Nephron (organoid): Measurements from ENCODE around the gene PPP2R2C.

Experiments
- H3K27ac Mint-ChIP-seq, 3 experiments: 2 replicates each; pipeline ENCODE4 v1.8.0; 2020; ENCODE audit warnings: mixed read lengths in 3 of 3, mild to moderate bottlenecking in 2 of 3, moderate library complexity in 1 of 3
- H3K27me3 Mint-ChIP-seq: 2 replicates; pipeline ENCODE4 v1.8.0; 2021; ENCODE audit warnings: low read depth, mild to moderate bottlenecking, moderate library complexity, mixed read lengths
- H3K36me3 Mint-ChIP-seq: 2 replicates; pipeline ENCODE4 v1.8.0; 2020; ENCODE audit warnings: low read depth, mixed read lengths
- H3K4me1 Mint-ChIP-seq: 2 replicates; pipeline ENCODE4 v1.8.0; 2020; ENCODE audit warnings: mixed read lengths
- H3K4me3 Mint-ChIP-seq, 3 experiments: 2 replicates each; pipeline ENCODE4 v1.8.0; 2020; ENCODE audit warnings: mild to moderate bottlenecking in 3 of 3, mixed read lengths in 3 of 3, moderate library complexity in 2 of 3
- H3K9me3 Mint-ChIP-seq: 2 replicates; pipeline ENCODE4 v1.8.0; 2020; ENCODE audit warnings: mixed read lengths
- TF ChIP-seq, protein P1 (sequence below), 3 experiments: fragments of 200-600 bp; sonication (generic); IDR thresholded peaks; one replicate each; pipeline ENCODE4 v1.5.0; 2021; ENCODE audit warnings: antibody characterized with exemption in 3 of 3; ENCODE audit not compliant: unreplicated experiment in 3 of 3

PPP2R2C gene

DNA sequence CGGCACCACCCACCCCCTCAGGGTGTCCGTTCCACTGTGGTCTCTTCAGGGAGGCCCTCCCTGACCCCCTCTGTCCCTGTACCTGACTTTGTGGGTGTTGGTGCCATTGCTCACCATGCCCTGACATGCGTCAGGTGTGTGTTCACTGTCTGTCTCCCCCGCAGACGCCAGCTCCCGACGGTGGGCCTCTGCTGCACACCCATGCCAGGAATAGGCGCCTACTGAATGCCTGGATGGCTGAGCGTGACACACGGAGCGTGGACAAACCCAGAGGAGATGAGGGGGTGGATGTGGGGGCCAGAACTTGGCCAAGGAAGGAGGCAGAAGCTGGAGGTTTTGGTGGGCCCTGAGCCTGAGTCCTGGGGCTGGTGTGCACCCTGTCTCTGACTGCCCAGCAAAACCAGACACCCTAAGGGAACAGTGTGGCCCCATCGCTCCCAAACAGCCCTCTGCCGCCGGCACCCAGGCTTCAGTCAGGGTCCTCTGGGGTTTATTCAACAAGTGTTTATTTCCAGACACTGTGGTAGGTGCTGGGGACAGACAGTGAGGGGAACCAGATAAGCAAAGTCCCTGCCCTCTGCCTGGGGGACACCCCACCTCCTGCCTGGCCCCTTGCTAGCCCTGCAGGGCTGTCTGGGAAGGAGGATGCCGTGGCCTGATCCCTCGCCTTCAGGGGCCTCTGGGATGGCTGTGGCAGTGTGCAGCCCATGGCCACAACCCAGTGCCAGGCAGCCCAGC is 125.9 kb downstream of the PPP2R2C start:
- H3K4me3 Mint-ChIP-seq: no peak overlapping the region
- H3K27me3 Mint-ChIP-seq: peaks cover 31% of the 10 kb centered on the region
- H3K4me1 Mint-ChIP-seq: peaks cover 14% of the 10 kb centered on the region
- H3K36me3 Mint-ChIP-seq: no peaks in the 10 kb centered on the region
- no peak overlapping the region for H3K27ac Mint-ChIP-seq
- TF ChIP-seq, protein P1, sequence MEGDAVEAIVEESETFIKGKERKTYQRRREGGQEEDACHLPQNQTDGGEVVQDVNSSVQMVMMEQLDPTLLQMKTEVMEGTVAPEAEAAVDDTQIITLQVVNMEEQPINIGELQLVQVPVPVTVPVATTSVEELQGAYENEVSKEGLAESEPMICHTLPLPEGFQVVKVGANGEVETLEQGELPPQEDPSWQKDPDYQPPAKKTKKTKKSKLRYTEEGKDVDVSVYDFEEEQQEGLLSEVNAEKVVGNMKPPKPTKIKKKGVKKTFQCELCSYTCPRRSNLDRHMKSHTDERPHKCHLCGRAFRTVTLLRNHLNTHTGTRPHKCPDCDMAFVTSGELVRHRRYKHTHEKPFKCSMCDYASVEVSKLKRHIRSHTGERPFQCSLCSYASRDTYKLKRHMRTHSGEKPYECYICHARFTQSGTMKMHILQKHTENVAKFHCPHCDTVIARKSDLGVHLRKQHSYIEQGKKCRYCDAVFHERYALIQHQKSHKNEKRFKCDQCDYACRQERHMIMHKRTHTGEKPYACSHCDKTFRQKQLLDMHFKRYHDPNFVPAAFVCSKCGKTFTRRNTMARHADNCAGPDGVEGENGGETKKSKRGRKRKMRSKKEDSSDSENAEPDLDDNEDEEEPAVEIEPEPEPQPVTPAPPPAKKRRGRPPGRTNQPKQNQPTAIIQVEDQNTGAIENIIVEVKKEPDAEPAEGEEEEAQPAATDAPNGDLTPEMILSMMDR (IDR thresholded peaks at IDR 0.05; ENCODE audit: unreplicated experiment in 3 of 3): no peak
- no peaks in the 10 kb centered on the region for H3K9me3 Mint-ChIP-seq

DNA sequence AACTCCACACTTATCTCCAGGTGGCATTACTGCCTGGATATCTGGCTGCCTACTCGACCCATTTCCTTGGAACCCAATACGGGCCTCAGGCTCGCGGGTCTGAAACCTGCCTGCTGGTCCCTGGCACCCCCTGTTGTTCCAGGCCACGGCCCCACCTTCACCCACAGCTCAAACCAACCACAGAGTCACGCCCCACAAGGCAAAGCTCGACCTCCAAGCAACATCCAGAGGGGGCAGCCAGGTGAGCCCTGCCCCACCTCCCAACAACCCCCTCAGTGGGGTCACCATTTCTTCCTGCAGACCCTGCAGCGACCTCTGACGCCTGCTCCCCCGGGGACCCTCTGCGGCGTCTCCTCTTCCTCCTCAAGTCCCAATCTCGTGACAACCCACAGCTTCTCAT is 126.5 kb downstream of the PPP2R2C start:
- no peak overlapping the region for H3K4me3 Mint-ChIP-seq
- H3K27me3 Mint-ChIP-seq: peaks cover 33% of the 10 kb centered on the region
- H3K9me3 Mint-ChIP-seq: no peaks in the 10 kb centered on the region
- H3K4me1 Mint-ChIP-seq: peaks cover 18% of the 10 kb centered on the region
- no peak overlapping the region for H3K27ac Mint-ChIP-seq
- TF ChIP-seq, protein P1 (IDR thresholded peaks at IDR 0.05; ENCODE audit: unreplicated experiment in 3 of 3): no peak
- no peaks in the 10 kb centered on the region for H3K36me3 Mint-ChIP-seq

DNA sequence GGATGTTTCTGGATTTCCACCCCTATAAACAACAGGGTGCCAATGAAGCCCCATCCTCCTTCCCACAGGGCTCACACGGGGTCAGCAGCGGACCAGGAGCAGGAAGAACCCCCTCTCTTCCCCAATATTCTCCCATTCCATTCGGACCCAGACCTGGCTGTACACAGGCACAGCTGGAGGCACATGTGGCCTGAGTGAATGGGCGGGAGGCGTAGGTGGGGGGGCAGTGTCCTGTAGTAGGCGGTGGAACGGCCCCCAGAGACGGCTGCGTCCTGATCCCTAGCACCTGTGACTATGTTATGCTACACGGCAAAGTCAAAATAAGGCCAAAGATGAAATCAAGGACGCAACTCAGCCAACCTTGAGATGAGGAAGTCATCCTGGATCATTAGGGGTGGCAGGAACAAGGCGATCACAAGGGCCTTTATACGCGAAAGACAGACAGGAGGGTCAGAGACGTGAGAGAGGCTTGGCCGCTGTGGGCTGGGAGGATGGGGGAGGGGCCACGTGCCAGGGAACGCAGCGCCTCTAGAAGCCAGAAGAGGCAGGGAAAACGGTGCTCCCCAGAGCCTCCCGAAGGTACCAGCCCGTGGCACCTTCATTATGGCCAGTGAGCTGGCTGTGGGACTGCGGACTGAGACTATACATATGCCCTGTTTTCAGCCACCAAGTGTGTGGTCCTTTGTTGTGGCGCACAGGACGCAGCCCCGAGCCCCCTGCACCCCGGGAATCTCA is 127.2 kb downstream of the PPP2R2C start:
- no peaks in the 10 kb centered on the region for H3K36me3 Mint-ChIP-seq
- no peak overlapping the region for H3K4me3 Mint-ChIP-seq
- TF ChIP-seq, protein P1 (IDR thresholded peaks at IDR 0.05; ENCODE audit: unreplicated experiment in 3 of 3): no peak
- no peak overlapping the region for H3K27ac Mint-ChIP-seq
- peaks cover 17% of the 10 kb centered on the region for H3K4me1 Mint-ChIP-seq
- H3K27me3 Mint-ChIP-seq: peaks cover 33% of the 10 kb centered on the region
- H3K9me3 Mint-ChIP-seq: no peaks in the 10 kb centered on the region

DNA sequence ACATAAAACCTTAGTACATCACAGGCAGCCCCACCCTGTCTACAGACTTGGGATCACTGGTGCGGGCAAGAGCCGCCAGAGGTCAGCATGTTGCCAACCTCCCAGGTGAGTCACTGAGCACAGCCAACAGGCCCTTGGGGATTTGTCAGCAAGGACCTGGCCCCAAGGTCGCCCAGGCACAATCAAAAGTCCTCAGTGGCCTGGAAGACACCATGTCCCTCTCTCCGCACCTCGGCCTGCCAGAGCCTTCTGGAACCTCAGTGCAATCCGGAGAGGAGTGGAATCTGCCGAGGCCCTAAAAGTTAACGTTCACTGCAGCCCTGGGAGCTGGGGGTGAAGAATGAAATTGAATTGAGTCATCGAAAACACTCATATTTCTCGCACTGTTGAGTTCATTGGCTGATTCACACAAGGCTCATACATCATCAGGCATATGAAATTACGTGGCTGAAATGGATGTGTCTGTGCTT is 128.4 kb downstream of the PPP2R2C start:
- H3K36me3 Mint-ChIP-seq: no peaks in the 10 kb centered on the region
- H3K4me1 Mint-ChIP-seq: peaks cover 11% of the 10 kb centered on the region
- no peak overlapping the region for H3K27ac Mint-ChIP-seq
- TF ChIP-seq, protein P1 (IDR thresholded peaks at IDR 0.05; ENCODE audit: unreplicated experiment in 3 of 3): no peak
- H3K4me3 Mint-ChIP-seq: no peak overlapping the region
- H3K9me3 Mint-ChIP-seq: no peaks in the 10 kb centered on the region
- H3K27me3 Mint-ChIP-seq: peaks cover 34% of the 10 kb centered on the region

DNA sequence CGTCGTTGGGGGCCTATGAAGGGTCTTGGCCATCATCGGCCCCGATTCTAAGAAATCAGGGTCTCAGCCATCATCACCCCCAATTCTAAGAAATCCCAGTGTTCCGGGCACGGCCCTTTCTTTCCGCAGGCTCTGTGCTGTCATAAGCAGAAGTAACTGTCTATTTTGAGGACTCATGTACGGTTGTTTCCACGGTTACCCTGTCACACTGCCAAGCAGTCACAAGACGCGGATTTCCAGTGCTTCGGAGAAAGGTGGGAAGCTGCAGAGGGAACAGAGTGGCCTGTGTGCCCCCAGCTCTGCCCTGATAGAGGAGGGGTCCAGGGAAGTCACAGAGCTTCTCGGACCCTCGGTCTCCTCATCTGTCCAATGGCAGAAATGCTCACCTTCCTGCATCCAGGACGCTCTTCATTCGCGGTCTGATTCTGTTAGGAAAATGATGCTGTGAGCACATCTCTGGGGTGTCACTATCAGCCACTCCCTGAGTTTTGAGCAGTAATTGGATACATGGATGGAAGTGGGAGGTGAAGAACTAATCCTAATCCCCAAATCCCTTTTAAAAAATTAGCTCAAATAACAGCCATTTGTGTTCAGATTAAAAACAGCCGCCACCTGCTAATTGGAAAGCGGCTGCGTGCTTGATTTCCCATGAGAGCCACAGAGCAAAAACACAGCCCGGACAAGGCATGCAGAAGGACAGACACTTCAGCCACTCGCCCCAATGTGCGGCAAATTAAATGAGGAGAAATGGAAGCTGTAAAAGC is 129.7 kb downstream of the PPP2R2C start:
- H3K4me1 Mint-ChIP-seq: peaks cover 11% of the 10 kb centered on the region
- H3K27ac Mint-ChIP-seq: no peak overlapping the region
- H3K9me3 Mint-ChIP-seq: no peaks in the 10 kb centered on the region
- H3K27me3 Mint-ChIP-seq: peaks cover 46% of the 10 kb centered on the region
- TF ChIP-seq, protein P1 (IDR thresholded peaks at IDR 0.05; ENCODE audit: unreplicated experiment in 3 of 3): no peak
- H3K36me3 Mint-ChIP-seq: no peaks in the 10 kb centered on the region
- H3K4me3 Mint-ChIP-seq: no peak overlapping the region
